Left ventricle myocardium inferior (tissue), 1 donor: ENCODE results near the gene MYO16. TPM values are rescaled to one million over a fixed set of nuclear protein-coding genes. Genes with fewer than 3 reads are reported as not detected.

ENCODE experiments used
- DNase-seq: peaks from one replicate; pipeline ENCODE4 v3.0.0-alpha.2; 2020
- H3K27ac ChIP-seq: fragments of 200-600 bp; replicated peaks from 2 replicates; pipeline ENCODE4 v1.8.0; 2021
- H3K27me3 ChIP-seq: fragments of 200-600 bp; 2 replicates; pipeline ENCODE4 v1.8.0; 2021; ENCODE audit warnings: low read depth
- H3K36me3 ChIP-seq: fragments of 200-600 bp; 2 replicates; pipeline ENCODE4 v1.8.0; 2021
- H3K4me1 ChIP-seq: fragments of 200-600 bp; 2 replicates; pipeline ENCODE4 v1.8.0; 2021
- H3K4me3 ChIP-seq: fragments of 200-600 bp; 2 replicates; pipeline ENCODE4 v1.8.0; 2021; ENCODE audit warnings: mild to moderate bottlenecking, moderate library complexity
- H3K9me3 ChIP-seq: fragments of 200-600 bp; replicated peaks from 2 replicates; pipeline ENCODE4 v1.8.0; 2021
- CTCF ChIP-seq: fragments of 200-600 bp; IDR thresholded peaks from 2 replicates; pipeline ENCODE4 v1.8.0; 2021; ENCODE audit warnings: antibody characterized with exemption, mild to moderate bottlenecking, borderline replicate concordance
- intact Hi-C: fragments of 100-400 bp; cut with micrococcal nuclease; formaldehyde crosslinking; loops from one replicate; pipeline ENCODE4 v1.11.0; 2022
- total RNA-seq: library from RNA; stranded (reverse); fragmentation: NEBNext Ultra II Directional; extraction: Animal tissue kit (Norgen Biotek cat#: 25700); gene quantifications from one replicate; pipeline ENCODE4 v1.2.1, GENCODE V29; 2021
- donor health status: DM: no; HTN: yes; CAD: no; lungs with severe emphysema.

Gene MYO16
- total RNA-seq, 1 donor from 2014 or later, result 1.7 TPM

DNA sequence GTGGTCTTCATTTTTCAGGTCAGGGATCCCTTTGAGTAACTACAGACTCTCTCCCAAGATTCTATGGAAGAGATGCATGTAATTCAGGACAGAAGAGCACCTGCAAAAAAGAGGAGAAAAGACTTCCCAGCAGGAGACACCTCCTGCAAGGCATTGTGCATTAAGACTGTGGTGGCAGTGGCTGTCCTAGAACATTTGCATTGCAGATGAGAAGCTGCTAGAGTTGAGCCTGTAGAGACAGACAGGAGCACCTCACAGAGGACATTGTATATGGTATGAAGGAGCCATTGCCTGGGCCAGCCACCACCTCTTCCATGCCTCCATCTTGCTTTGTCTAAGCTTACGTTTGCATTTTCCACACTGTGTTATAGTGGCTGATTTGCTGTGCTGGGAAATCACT, 11.2 kb upstream of the MYO16 start:
- H3K9me3 ChIP-seq, result no peaks in the 10 kb centered on the region
- H3K4me1 ChIP-seq, result no peaks in the 10 kb centered on the region
- no peak for DNase-seq
- no peak overlapping the region for H3K27ac ChIP-seq
- H3K27me3 ChIP-seq, result no peaks in the 10 kb centered on the region
- intact Hi-C loops, result no loop called here
- H3K36me3 ChIP-seq, result no peaks in the 10 kb centered on the region
- H3K4me3 ChIP-seq, result no peak overlapping the region
- no peak for TF ChIP-seq CTCF

DNA sequence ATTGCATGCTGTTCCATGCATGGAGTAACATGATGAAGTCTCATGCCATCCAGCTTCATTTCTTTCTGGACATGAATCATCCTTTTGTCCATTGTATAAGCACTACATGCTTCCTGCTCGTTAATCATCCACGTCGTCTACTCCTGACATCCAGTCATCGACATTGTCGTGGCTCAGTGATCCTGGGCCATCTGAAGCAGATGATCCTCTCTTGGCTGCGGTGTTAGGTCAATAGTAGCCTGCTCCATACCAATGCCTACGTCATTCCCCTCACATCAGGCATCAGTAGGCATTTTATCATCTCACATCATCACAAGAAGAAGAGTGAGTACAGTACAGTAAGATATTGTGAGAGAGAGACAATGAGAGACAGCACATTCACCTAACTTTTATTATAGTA, 7.9 kb upstream of the MYO16 start:
- no peaks in the 10 kb centered on the region for H3K27me3 ChIP-seq
- H3K9me3 ChIP-seq, result peaks cover 13% of the 10 kb centered on the region
- intact Hi-C loops, result no loop called here
- no peak for TF ChIP-seq CTCF
- no peaks in the 10 kb centered on the region for H3K4me1 ChIP-seq
- H3K4me3 ChIP-seq, result no peak overlapping the region
- H3K27ac ChIP-seq, result no peak overlapping the region
- H3K36me3 ChIP-seq, result no peaks in the 10 kb centered on the region
- no peak for DNase-seq

DNA sequence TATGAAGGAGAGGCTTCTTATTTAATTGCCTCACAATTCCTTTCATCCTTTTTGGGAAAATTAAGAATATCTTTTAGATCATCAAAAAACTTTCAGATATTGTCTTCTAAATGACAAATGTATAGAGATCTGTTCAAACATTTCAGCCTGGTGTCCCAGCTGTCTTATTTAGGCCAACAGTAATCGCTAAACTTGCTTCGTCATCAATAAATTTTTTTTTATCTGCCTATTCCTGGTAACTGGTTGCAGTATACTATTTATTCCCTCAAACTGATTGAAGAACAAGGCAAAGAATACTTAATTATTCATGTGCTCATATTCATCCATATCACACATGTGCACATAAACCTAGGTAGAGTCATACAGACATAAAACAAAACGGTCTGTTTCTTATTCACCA, 5.3 kb upstream of the MYO16 start:
- DNase-seq, result no peak
- no peak for TF ChIP-seq CTCF
- Histone ChIP-seq H3K4me3 (no peak overlapping the region), H3K36me3 (no peaks in the 10 kb centered on the region), H3K27ac (no peak overlapping the region), H3K27me3 (no peaks in the 10 kb centered on the region), H3K4me1 (peaks cover 4% of the 10 kb centered on the region), H3K9me3 (peaks cover 13% of the 10 kb centered on the region)
- intact Hi-C loops, result no loop called here

DNA sequence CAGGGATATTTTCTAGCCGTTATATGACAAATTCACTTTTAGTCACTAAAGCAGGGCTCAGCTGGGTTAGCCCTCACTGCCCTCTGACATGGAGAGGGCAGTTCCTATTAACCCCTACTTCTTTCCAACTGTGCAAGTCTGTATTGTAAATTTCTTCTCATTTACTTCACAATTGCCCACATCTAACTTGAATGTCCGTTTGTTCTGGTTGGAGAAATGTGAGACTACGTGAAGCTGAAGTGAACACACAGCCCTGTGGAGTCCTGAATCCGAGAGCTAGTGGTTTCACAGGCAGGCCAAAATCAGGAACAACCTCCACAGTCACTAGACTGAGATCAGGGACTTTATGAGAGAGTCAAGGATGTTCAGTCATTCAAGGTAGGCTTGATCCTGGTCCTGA, 4.4 kb upstream of the MYO16 start:
- Histone ChIP-seq H3K4me1 (peaks cover 10% of the 10 kb centered on the region), H3K36me3 (no peaks in the 10 kb centered on the region), H3K27ac (no peak overlapping the region), H3K4me3 (no peak overlapping the region), H3K9me3 (peaks cover 13% of the 10 kb centered on the region), H3K27me3 (no peaks in the 10 kb centered on the region)
- TF ChIP-seq CTCF, result no peak
- DNase-seq, result no peak
- intact Hi-C loops, result no loop called here

GRCh38 chr13:108629988-108630387, 577 bp downstream of the MYO16 start:
- Histone ChIP-seq H3K4me1 (peaks cover 10% of the 10 kb centered on the region), H3K27me3 (no peaks in the 10 kb centered on the region), H3K9me3 (peaks cover 10% of the 10 kb centered on the region), H3K36me3 (no peaks in the 10 kb centered on the region), H3K27ac (no peak overlapping the region), H3K4me3 (no peak overlapping the region)
- intact Hi-C loops, result no loop called here
- no peak for DNase-seq
- TF ChIP-seq CTCF, result no peak

GRCh38 chr13:108632649-108633167, 3.3 kb downstream of the MYO16 start:
- intact Hi-C loops, result no loop called here
- Histone ChIP-seq H3K27ac (no peak overlapping the region), H3K4me1 (peaks cover 10% of the 10 kb centered on the region), H3K9me3 (no peaks in the 10 kb centered on the region), H3K27me3 (no peaks in the 10 kb centered on the region), H3K4me3 (no peak overlapping the region), H3K36me3 (no peaks in the 10 kb centered on the region)
- TF ChIP-seq CTCF, result no peak
- DNase-seq, result no peak
